Testis (tissue), 3 donors: ENCODE measurements around the gene RSPH1. TPM values are rescaled to one million over a fixed set of nuclear protein-coding genes. Genes with fewer than 3 reads are reported as not detected.
A peak's percentile ranks its signal among the peaks of the same experiment; 100 is the strongest.

ENCODE experiments used
- DNase-seq: peaks from one replicate; pipeline ENCODE4 v3.0.0-alpha.2; 2019
- H3K27ac ChIP-seq, 2 donors: fragments of 200-600 bp; sonication (generic); one replicate each; pipeline ENCODE4 v1.5.1; 2019
- H3K27me3 ChIP-seq: fragments of 200-600 bp; sonication (generic); one replicate; pipeline ENCODE4 v1.5.1; 2019
- H3K36me3 ChIP-seq: fragments of 200-600 bp; sonication (generic); one replicate; pipeline ENCODE4 v1.5.1; 2017; ENCODE audit warnings: low read depth; ENCODE audit errors: missing control alignments
- H3K4me1 ChIP-seq: fragments of 200-600 bp; sonication (generic); one replicate; pipeline ENCODE4 v1.5.1; 2019
- H3K4me3 ChIP-seq, 2 donors: fragments of 200-600 bp; sonication (generic); one replicate each; pipeline ENCODE4 v1.5.1; 2017 to 2019
- H3K9me3 ChIP-seq: fragments of 200-600 bp; sonication (generic); one replicate; pipeline ENCODE4 v1.5.1; 2017
- CTCF ChIP-seq, 3 experiments: fragments of 450-650 bp in 2 of 3; fragments of 200-600 bp in 1 of 3; sonication (generic) in 1 of 3; IDR thresholded peaks; one replicate each; pipeline ENCODE4 v1.5.1; 2016 to 2019; ENCODE audit warnings: antibody characterized with exemption in 3 of 3, mild to moderate bottlenecking in 2 of 3, moderate library complexity in 1 of 3
- POLR2A ChIP-seq: fragments of 450-650 bp; IDR thresholded peaks from one replicate; pipeline ENCODE4 v1.6.1; 2017; ENCODE audit warnings: antibody characterized with exemption, mild to moderate bottlenecking, moderate library complexity
- WGBS, 2 donors: methylation state at CpG; one replicate each; pipeline ENCODE4 v1.1.5; 2018; 5-methylcytosine and 5-hydroxymethylcytosine counted together
- intact Hi-C: fragments of 100-400 bp; cut with DNase I; formaldehyde crosslinking; loops from one replicate; pipeline ENCODE4 v1.15.1; 2023; ENCODE audit warnings: low total_unique reads
- polyA plus RNA-seq: library from polyadenylated mRNA; stranded (reverse); fragments of 350-450 nt; fragmentation: Illumina TruSeq; extraction: RNeasy Lipid Tissue Mini Kit (QIAGEN cat#74804); gene quantifications from one replicate; pipeline ENCODE4 v1.2.3, GENCODE V29; 2014; ENCODE audit warnings: low read depth, low replicate concordance; ENCODE audit not compliant: insufficient read depth
- total RNA-seq, 2 donors: library from RNA; depleted of rRNA; stranded (reverse); fragments of >200 nt; gene quantifications; one replicate each; pipeline ENCODE4 v1.2.3, GENCODE V29; 2016

RSPH1 gene
- total and polyA plus RNA-seq, 3 donors from 2014 or later: 10.4 to 59.6 (median 20.8) TPM

GRCh38 chr21:42499444-42500112, 3.6 kb upstream of the RSPH1 start:
- no peak for DNase-seq
- Histone ChIP-seq H3K4me3 (peak overlapping the region in 1 of 2 donors; percentile 14), H3K27ac (no peak overlapping the region), H3K4me1 (no peaks in the 10 kb centered on the region), H3K36me3 (no peaks in the 10 kb centered on the region), H3K9me3 (no peaks in the 10 kb centered on the region), H3K27me3 (no peaks in the 10 kb centered on the region)
- TF ChIP-seq POLR2A (no peak), CTCF (IDR thresholded peaks at IDR 0.05) (no peak)
- intact Hi-C loops: no loop called here
- 53 to 72% methylated on average over 15 of the region's 15 CpGs for WGBS, 2 donors

DNA sequence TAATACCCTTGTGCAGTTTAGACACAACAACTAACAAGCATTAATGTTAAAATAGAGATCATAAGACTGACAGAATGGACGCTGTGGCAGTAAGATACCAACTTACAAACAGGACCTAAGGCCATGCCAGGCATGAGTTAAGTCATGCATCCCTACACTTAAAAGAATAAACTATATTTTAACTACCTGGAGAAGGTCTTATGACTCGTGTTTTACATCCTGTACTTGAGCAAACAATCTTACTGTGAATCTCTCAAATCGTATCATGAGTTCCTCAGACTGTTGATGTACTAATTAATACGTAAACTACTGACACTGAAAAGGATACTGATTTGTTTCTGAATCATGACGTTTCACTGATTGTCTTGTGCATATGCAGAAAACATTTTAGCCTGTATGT, 2.0 kb upstream of the RSPH1 start:
- H3K9me3 ChIP-seq: no peaks in the 10 kb centered on the region
- H3K36me3 ChIP-seq: no peaks in the 10 kb centered on the region
- no peak overlapping the region for H3K4me3 ChIP-seq
- TF ChIP-seq POLR2A (no peak), CTCF (IDR thresholded peaks at IDR 0.05) (no peak)
- no peaks in the 10 kb centered on the region for H3K4me1 ChIP-seq
- H3K27ac ChIP-seq: no peak overlapping the region
- 88 to 90% methylated on average over 5 of the region's 5 CpGs for WGBS, 2 donors
- no peaks in the 10 kb centered on the region for H3K27me3 ChIP-seq
- intact Hi-C loops: no loop called here
- no peak for DNase-seq

GRCh38 chr21:42496839-42497202, 797 bp upstream of the RSPH1 start:
- 13 to 18% methylated on average over 16 to 19 of the region's 19 CpGs for WGBS, 2 donors
- Histone ChIP-seq H3K36me3 (no peaks in the 10 kb centered on the region), H3K27ac (peak overlapping the region; percentile 70 to 80), H3K27me3 (no peaks in the 10 kb centered on the region), H3K4me1 (no peaks in the 10 kb centered on the region), H3K9me3 (no peaks in the 10 kb centered on the region), H3K4me3 (peak overlapping the region; percentile 61 to 71)
- intact Hi-C loops: no loop called here
- TF ChIP-seq POLR2A: no peak
- DNase-seq: peak; percentile 45

- no peak overlapping the region for H3K27ac ChIP-seq
- H3K27me3 ChIP-seq: no peaks in the 10 kb centered on the region
- H3K36me3 ChIP-seq: no peaks in the 10 kb centered on the region
- intact Hi-C loops: no loop called here
- peak; percentile 30 for DNase-seq
- no peaks in the 10 kb centered on the region for H3K9me3 ChIP-seq
- 1 to 2% methylated on average over 18 of the region's 18 CpGs for WGBS, 2 donors
- TF ChIP-seq POLR2A: no peak
- peak in 1 of 3 experiments; percentile 1 for TF ChIP-seq CTCF (IDR thresholded peaks at IDR 0.05)
- H3K4me3 ChIP-seq: peak overlapping the region; percentile 61 to 71
- no peaks in the 10 kb centered on the region for H3K4me1 ChIP-seq
These were observed 282 bp downstream of the RSPH1 start for GRCh38 chr21:42495765-42496119.

GRCh38 chr21:42495027-42495426, 997 bp downstream of the RSPH1 start:
- no peaks in the 10 kb centered on the region for H3K4me1 ChIP-seq
- 79% methylated on average over 5 of the region's 5 CpGs for WGBS, 2 donors
- no peak for TF ChIP-seq POLR2A
- no peak for TF ChIP-seq CTCF (IDR thresholded peaks at IDR 0.05)
- H3K27me3 ChIP-seq: no peaks in the 10 kb centered on the region
- no peaks in the 10 kb centered on the region for H3K36me3 ChIP-seq
- intact Hi-C loops: no loop called here
- H3K4me3 ChIP-seq: no peak overlapping the region
- DNase-seq: peak; percentile 13
- no peaks in the 10 kb centered on the region for H3K9me3 ChIP-seq
- no peak overlapping the region for H3K27ac ChIP-seq
